K562 (cell line): ENCODE results near the gene IFI30. TPM values are rescaled to one million over a fixed set of nuclear protein-coding genes. Genes with fewer than 3 reads are reported as not detected.

Source experiments
- ARHGAP35 ChIP-seq: fragments of 450-650 bp; IDR thresholded peaks from 2 replicates; pipeline ENCODE4 v1.6.1; 2018; ENCODE audit not compliant: partially characterized antibody
- ARID2 ChIP-seq: fragments of 450-650 bp; IDR thresholded peaks from 2 replicates; pipeline ENCODE4 v1.6.1; 2017; ENCODE audit warnings: antibody characterized with exemption, mild to moderate bottlenecking
- CTBP1 ChIP-seq: fragments of 450-650 bp; IDR thresholded peaks from 2 replicates; pipeline ENCODE4 v1.6.1; 2016; ENCODE audit warnings: borderline replicate concordance
- CTCFL ChIP-seq: IDR thresholded peaks from 2 replicates; pipeline ENCODE4 v1.6.1; 2011; ENCODE audit warnings: borderline replicate concordance, low read depth, mild to moderate bottlenecking, moderate library complexity, low read length; ENCODE audit not compliant: insufficient read depth, poor library complexity, severe bottlenecking
- ETV5 ChIP-seq: sonication (generic); formaldehyde crosslinking; IDR thresholded peaks from 2 replicates; pipeline ENCODE4 v1.4.0; 2020; ENCODE audit warnings: low read depth, mild to moderate bottlenecking, missing genetic modification reagents
- FIP1L1 ChIP-seq: fragments of 200-400 bp; formaldehyde crosslinking; IDR thresholded peaks from 2 replicates; pipeline ENCODE4 v1.6.1; 2018; ENCODE audit warnings: mild to moderate bottlenecking, low read depth, low read length; ENCODE audit not compliant: poor library complexity, severe bottlenecking
- GMEB1 ChIP-seq: fragments of 250-450 bp; sonication (Bioruptor Pico); IDR thresholded peaks from 2 replicates; pipeline ENCODE4 v1.4.0; 2020; ENCODE audit warnings: mild to moderate bottlenecking
- HLTF ChIP-seq: fragments of 450-650 bp; IDR thresholded peaks from 2 replicates; pipeline ENCODE4 v1.6.1; 2016
- HNRNPK ChIP-seq: fragments of 200-400 bp; formaldehyde crosslinking; IDR thresholded peaks from one replicate; pipeline ENCODE4 v1.6.1; 2018; ENCODE audit warnings: mild to moderate bottlenecking, low read depth, low read length; ENCODE audit not compliant: poor library complexity, severe bottlenecking
- HSF4 ChIP-seq: fragments of 250-450 bp; sonication (Bioruptor Pico); IDR thresholded peaks from 2 replicates; pipeline ENCODE4 v2.1.2; 2022; ENCODE audit warnings: mild to moderate bottlenecking, moderate library complexity, borderline replicate concordance
- L3MBTL2 ChIP-seq: fragments of 450-650 bp; IDR thresholded peaks from 2 replicates; pipeline ENCODE4 v1.6.1; 2016; ENCODE audit warnings: mild to moderate bottlenecking, moderate library complexity
- XRCC3 ChIP-seq: fragments of 450-650 bp; IDR thresholded peaks from 2 replicates; pipeline ENCODE4 v1.6.1; 2017; ENCODE audit warnings: mild to moderate bottlenecking, moderate library complexity
- YBX1 ChIP-seq: fragments of 450-650 bp; IDR thresholded peaks from 2 replicates; pipeline ENCODE4 v1.7.1; 2016; ENCODE audit warnings: mild to moderate bottlenecking
- ZBTB1 ChIP-seq: sonication (generic); formaldehyde crosslinking; IDR thresholded peaks from 2 replicates; pipeline ENCODE4 v1.8.1; 2023; ENCODE audit warnings: missing genetic modification reagents, low read depth, mild to moderate bottlenecking, borderline replicate concordance
- ZFPM2 ChIP-seq: fragments of 250-450 bp; sonication (Bioruptor Pico); IDR thresholded peaks from 2 replicates; pipeline ENCODE4 v1.5.1; 2022; ENCODE audit warnings: mild to moderate bottlenecking
- ZNF12 ChIP-seq: sonication (generic); formaldehyde crosslinking; IDR thresholded peaks from 2 replicates; pipeline ENCODE4 v1.4.0; 2020; ENCODE audit warnings: mild to moderate bottlenecking, missing genetic modification reagents
- ZNF174 ChIP-seq: fragments of 250-450 bp; sonication (Bioruptor Pico); IDR thresholded peaks from 2 replicates; pipeline ENCODE4 v1.4.0; 2020; ENCODE audit warnings: mild to moderate bottlenecking
- ZNF311 ChIP-seq: fragments of 250-450 bp; sonication (Bioruptor Pico); IDR thresholded peaks from 2 replicates; pipeline ENCODE4 v1.4.0; 2020; ENCODE audit warnings: mild to moderate bottlenecking, moderate library complexity
- ZNF316 ChIP-seq: fragments of 450-650 bp; IDR thresholded peaks from 2 replicates; pipeline ENCODE4 v1.6.1; 2016
- ZNF347 ChIP-seq: fragments of 450-650 bp; formaldehyde crosslinking; IDR thresholded peaks from 2 replicates; pipeline ENCODE4 v1.4.0; 2020; ENCODE audit warnings: low read depth, mild to moderate bottlenecking, moderate library complexity
- ZNF354B ChIP-seq: fragments of 250-450 bp; sonication (Bioruptor Pico); IDR thresholded peaks from 2 replicates; pipeline ENCODE4 v1.4.0; 2020
- ZNF436 ChIP-seq: fragments of 250-450, 450-650 bp; sonication (Bioruptor Pico); formaldehyde crosslinking; IDR thresholded peaks from 2 replicates; pipeline ENCODE4 v1.7.0; 2020; ENCODE audit warnings: mild to moderate bottlenecking
- polyA plus RNA-seq, 8 experiments: library from polyadenylated mRNA; depleted of rRNA in 4 of 8; stranded (reverse) in 5 of 8; unstranded in 3 of 8; fragments of >200 nt; fragmentation: Nextera tagmentation in 2 of 8; fragmentation: Illumina TruSeq in 1 of 8; extraction: Ambion mirVana in 2 of 8; extraction: Trizol in 1 of 8; gene quantifications; 2 replicates each; pipeline versions ENCODE4 v1.2.1 to v1.2.3, GENCODE V29; 2011 to 2014; ENCODE audit warnings: inconsistent platforms in 1 of 8, missing spikeins in 1 of 8
- total RNA-seq, 7 experiments: library from RNA; depleted of rRNA in 6 of 7; stranded (reverse); fragments of >200 nt in 6 of 7; fragmentation: Illumina TruSeq in 2 of 7; extraction: Trizol in 2 of 7; gene quantifications; 2 replicates each; pipeline versions ENCODE4 v1.2.1 to v1.2.3, GENCODE V29; 2011 to 2021; ENCODE audit warnings: low replicate concordance in 1 of 7
- TF ChIP-seq, protein P1 (sequence below): fragments of 450-650 bp; IDR thresholded peaks from 2 replicates; pipeline ENCODE4 v1.7.1; 2018; ENCODE audit warnings: mild to moderate bottlenecking, low read depth; ENCODE audit not compliant: partially characterized antibody
- TF ChIP-seq, protein P2 (sequence below): IDR thresholded peaks from 2 replicates; pipeline ENCODE4 v1.6.1; 2011; ENCODE audit not compliant: insufficient read length; ENCODE audit errors: extremely low read depth

The IFI30 gene
- total and polyA plus RNA-seq, 9 of the 15 experiments (the other 6 are each of a cell fraction or from before 2014, with no cell fraction given) = 63.7 to 430 (median 109) TPM

DNA sequence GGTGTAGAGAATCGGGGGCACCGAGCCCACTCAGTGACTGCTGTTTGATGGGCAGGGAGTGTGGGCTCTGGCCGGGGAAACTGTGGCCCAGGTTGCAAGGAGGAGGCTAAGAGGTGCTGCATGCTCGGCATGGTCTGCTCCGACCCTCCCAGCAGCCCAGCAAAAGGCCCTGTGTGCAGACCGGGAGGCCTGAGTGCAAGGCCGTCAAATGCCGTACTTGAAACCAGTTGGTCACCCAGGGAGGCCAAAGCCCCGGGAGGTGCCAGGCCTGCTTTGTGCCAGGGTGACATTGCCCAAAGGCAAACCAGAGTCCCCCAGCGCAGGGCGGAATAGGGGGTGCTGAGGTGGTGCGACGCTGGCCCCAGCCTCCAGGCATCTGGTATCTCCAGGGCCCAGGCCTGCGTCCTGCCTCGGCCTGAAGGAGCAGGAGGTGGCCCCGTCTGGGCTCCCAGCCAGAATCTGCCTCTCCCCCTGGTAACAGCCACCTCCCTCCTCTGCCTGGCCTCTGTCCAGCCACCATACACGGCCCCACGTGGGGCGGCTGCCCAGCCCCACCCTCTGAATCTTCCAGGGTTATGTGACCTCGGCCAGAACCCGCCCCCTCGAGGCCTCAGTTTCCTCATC lies 16.7 kb upstream of the IFI30 start (continued):
- TF ChIP-seq GMEB1 (no peak), L3MBTL2 (peak; percentile 91), ZNF12 (no peak), ARHGAP35 (no peak), CTCFL (no peak), YBX1 (no peak), ZFPM2 (CRISPR knock-in tag) (no peak), ZNF347 (CRISPR knock-in tag) (no peak), ZBTB1 (peak; percentile 54; the same call in 1 of the 2 replicates), ETV5 (CRISPR knock-in tag) (no peak; the same call in 1 of the 2 replicates), ZNF354B (no peak), HSF4 (CRISPR knock-in tag) (no peak), ARID2 (no peak), CTBP1 (peak; percentile 72; the same call in 1 of the 2 replicates), FIP1L1 (peak; percentile 55), XRCC3 (no peak), HLTF (no peak), ZNF311 (CRISPR knock-in tag) (no peak), ZNF316 (no peak), ZNF174 (CRISPR knock-in tag) (no peak), ZNF436 (CRISPR knock-in tag) (no peak), HNRNPK (no peak)
- TF ChIP-seq, protein P1, sequence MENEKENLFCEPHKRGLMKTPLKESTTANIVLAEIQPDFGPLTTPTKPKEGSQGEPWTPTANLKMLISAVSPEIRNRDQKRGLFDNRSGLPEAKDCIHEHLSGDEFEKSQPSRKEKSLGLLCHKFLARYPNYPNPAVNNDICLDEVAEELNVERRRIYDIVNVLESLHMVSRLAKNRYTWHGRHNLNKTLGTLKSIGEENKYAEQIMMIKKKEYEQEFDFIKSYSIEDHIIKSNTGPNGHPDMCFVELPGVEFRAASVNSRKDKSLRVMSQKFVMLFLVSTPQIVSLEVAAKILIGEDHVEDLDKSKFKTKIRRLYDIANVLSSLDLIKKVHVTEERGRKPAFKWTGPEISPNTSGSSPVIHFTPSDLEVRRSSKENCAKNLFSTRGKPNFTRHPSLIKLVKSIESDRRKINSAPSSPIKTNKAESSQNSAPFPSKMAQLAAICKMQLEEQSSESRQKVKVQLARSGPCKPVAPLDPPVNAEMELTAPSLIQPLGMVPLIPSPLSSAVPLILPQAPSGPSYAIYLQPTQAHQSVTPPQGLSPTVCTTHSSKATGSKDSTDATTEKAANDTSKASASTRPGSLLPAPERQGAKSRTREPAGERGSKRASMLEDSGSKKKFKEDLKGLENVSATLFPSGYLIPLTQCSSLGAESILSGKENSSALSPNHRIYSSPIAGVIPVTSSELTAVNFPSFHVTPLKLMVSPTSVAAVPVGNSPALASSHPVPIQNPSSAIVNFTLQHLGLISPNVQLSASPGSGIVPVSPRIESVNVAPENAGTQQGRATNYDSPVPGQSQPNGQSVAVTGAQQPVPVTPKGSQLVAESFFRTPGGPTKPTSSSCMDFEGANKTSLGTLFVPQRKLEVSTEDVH = no peak
- TF ChIP-seq, protein P2, sequence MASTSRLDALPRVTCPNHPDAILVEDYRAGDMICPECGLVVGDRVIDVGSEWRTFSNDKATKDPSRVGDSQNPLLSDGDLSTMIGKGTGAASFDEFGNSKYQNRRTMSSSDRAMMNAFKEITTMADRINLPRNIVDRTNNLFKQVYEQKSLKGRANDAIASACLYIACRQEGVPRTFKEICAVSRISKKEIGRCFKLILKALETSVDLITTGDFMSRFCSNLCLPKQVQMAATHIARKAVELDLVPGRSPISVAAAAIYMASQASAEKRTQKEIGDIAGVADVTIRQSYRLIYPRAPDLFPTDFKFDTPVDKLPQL = no peak
